B cell (primary cell): Measurements from ENCODE around the gene PLA2G4E.

Experiments
- EZH2 ChIP-seq: IDR thresholded peaks from 2 replicates; pipeline ENCODE4 v1.6.1; 2012; ENCODE audit warnings: borderline replicate concordance, low read depth, mild to moderate bottlenecking, moderate library complexity, low read length; ENCODE audit not compliant: insufficient read depth, poor library complexity, severe bottlenecking
- TF ChIP-seq, protein P1 (sequence below): fragments of 200-600 bp; IDR thresholded peaks from one replicate; pipeline ENCODE4 v1.8.0; 2022; ENCODE audit warnings: antibody characterized with exemption, mild to moderate bottlenecking

DNA sequence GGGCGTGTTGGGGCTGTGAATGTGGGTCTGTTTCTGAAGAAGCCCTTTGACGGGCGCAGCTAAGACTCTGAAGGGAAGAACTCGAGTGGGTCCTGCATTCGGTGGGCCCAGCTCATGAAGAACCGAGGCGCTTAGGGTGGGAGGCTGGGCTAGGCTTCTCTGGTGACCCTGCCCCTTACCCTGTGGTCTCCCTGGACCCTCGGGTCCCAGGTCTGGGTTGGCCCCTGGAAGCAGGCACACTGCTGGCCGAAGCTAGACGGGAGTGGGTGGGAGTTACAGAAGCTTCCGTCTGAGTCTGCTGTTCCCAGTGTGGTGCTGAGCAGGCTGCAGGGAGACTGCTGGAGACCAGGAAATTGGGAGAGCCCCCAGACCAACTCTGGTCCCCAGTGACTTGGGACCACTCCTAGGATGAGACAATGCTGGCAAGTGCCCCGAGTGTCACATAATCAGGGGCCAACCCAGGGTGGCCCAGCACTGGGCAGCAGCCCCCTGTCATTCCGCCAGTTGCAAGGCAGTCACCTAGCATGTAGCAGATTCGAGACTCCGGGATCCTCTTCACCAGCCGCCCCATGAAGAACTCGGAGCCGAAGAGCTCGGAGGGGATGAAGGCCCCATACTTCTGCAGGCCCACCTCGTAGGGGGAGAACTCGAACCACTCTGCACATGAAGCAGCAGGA is 31.8 kb downstream of the PLA2G4E start:
- TF ChIP-seq EZH2 = no peak
- TF ChIP-seq, protein P1, sequence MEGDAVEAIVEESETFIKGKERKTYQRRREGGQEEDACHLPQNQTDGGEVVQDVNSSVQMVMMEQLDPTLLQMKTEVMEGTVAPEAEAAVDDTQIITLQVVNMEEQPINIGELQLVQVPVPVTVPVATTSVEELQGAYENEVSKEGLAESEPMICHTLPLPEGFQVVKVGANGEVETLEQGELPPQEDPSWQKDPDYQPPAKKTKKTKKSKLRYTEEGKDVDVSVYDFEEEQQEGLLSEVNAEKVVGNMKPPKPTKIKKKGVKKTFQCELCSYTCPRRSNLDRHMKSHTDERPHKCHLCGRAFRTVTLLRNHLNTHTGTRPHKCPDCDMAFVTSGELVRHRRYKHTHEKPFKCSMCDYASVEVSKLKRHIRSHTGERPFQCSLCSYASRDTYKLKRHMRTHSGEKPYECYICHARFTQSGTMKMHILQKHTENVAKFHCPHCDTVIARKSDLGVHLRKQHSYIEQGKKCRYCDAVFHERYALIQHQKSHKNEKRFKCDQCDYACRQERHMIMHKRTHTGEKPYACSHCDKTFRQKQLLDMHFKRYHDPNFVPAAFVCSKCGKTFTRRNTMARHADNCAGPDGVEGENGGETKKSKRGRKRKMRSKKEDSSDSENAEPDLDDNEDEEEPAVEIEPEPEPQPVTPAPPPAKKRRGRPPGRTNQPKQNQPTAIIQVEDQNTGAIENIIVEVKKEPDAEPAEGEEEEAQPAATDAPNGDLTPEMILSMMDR = no peak
